ENCODE data around the gene ZBED1. TPM values are rescaled to one million over a fixed set of nuclear protein-coding genes. Genes with fewer than 3 reads are reported as not detected.

ZBED1 gene
- total RNA-seq, 4 donors from 2014 or later, result 15.6 to 39.2 (median 22.1) TPM

GRCh38 chrX:2487366-2487765 lies 13.4 kb downstream of the ZBED1 start:
- Histone ChIP-seq H3K4me1 (no peaks in the 10 kb centered on the region), H3K27ac (no peak overlapping the region), H3K36me3 (no peaks in the 10 kb centered on the region), H3K27me3 (no peaks in the 10 kb centered on the region), H3K4me3 (no peak overlapping the region), H3K9me3 (no peaks in the 10 kb centered on the region)
- intact Hi-C loops (cut with DNase I; ENCODE audit: low total_unique reads), result no loop called here
- no peak for DNase-seq
- no peak for TF ChIP-seq CTCF (IDR thresholded peaks at IDR 0.05)
- TF ChIP-seq POLR2A (IDR thresholded peaks at IDR 0.05), result no peak

GRCh38 chrX:2486476-2487133 lies 14.2 kb downstream of the ZBED1 start:
- TF ChIP-seq POLR2A (IDR thresholded peaks at IDR 0.05) (no peak), CTCF (IDR thresholded peaks at IDR 0.05) (no peak)
- Histone ChIP-seq H3K4me3 (no peak overlapping the region), H3K9me3 (no peaks in the 10 kb centered on the region), H3K27me3 (no peaks in the 10 kb centered on the region), H3K36me3 (no peaks in the 10 kb centered on the region), H3K4me1 (no peaks in the 10 kb centered on the region), H3K27ac (peak overlapping the region; percentile 69 to 81)
- no peak for DNase-seq
- intact Hi-C loops (cut with DNase I; ENCODE audit: low total_unique reads), result no loop called here

GRCh38 chrX:2485789-2486345 lies 14.9 kb downstream of the ZBED1 start:
- Histone ChIP-seq H3K4me3 (no peak overlapping the region), H3K27ac (peak overlapping the region; percentile 69 to 81), H3K9me3 (no peaks in the 10 kb centered on the region), H3K27me3 (no peaks in the 10 kb centered on the region), H3K36me3 (no peaks in the 10 kb centered on the region), H3K4me1 (no peaks in the 10 kb centered on the region)
- no peak for DNase-seq
- TF ChIP-seq CTCF (IDR thresholded peaks at IDR 0.05) (no peak), POLR2A (IDR thresholded peaks at IDR 0.05) (no peak)
- intact Hi-C loops (cut with DNase I; ENCODE audit: low total_unique reads), result no loop called here

- TF ChIP-seq CTCF (IDR thresholded peaks at IDR 0.05) (no peak), POLR2A (IDR thresholded peaks at IDR 0.05) (no peak)
- no peaks in the 10 kb centered on the region for H3K9me3 ChIP-seq
- DNase-seq, result peak in 1 of 2 donors; percentile 41
- H3K27me3 ChIP-seq, result no peaks in the 10 kb centered on the region
- no peaks in the 10 kb centered on the region for H3K4me1 ChIP-seq
- intact Hi-C loops (cut with DNase I; ENCODE audit: low total_unique reads), result no loop called here
- peak overlapping the region; percentile 15 to 29 for H3K4me3 ChIP-seq
- peak overlapping the region; percentile 81 to 88 for H3K27ac ChIP-seq
- H3K36me3 ChIP-seq, result no peaks in the 10 kb centered on the region
These were observed 15.8 kb downstream of the ZBED1 start for GRCh38 chrX:2484721-2485648.

GRCh38 chrX:2484256-2484655 lies 16.5 kb downstream of the ZBED1 start:
- H3K27me3 ChIP-seq, result no peaks in the 10 kb centered on the region
- TF ChIP-seq POLR2A (IDR thresholded peaks at IDR 0.05) (no peak), CTCF (IDR thresholded peaks at IDR 0.05) (no peak)
- no peaks in the 10 kb centered on the region for H3K4me1 ChIP-seq
- no peaks in the 10 kb centered on the region for H3K9me3 ChIP-seq
- intact Hi-C loops (cut with DNase I; ENCODE audit: low total_unique reads), result no loop called here
- no peaks in the 10 kb centered on the region for H3K36me3 ChIP-seq
- peak overlapping the region; percentile 15 to 29 for H3K4me3 ChIP-seq
- H3K27ac ChIP-seq, result peak overlapping the region; percentile 81 to 88
- DNase-seq, result no peak
